Sciatic nerve (tissue), 2 donors: ENCODE results near the gene DMRT3. TPM values are rescaled to one million over a fixed set of nuclear protein-coding genes. Genes with fewer than 3 reads are reported as not detected.

Experiments
- ATAC-seq: fragments of 200-7000 bp; cut with Tn5 transposase; one replicate; pipeline ENCODE4 v1.9.1; 2020; ENCODE audit warnings: mild to moderate bottlenecking, moderate library complexity
- DNase-seq: peaks from one replicate; pipeline ENCODE4 v3.0.0-alpha.2; 2020; ENCODE audit warnings: low spot score
- intact Hi-C: fragments of 100-400 bp; cut with DNase I; formaldehyde crosslinking; loops from one replicate; pipeline ENCODE4 v1.14.2; 2022
- total RNA-seq: library from RNA; stranded (reverse); fragmentation: NEBNext Ultra II Directional; extraction: Animal tissue kit (Norgen Biotek cat#: 25700); gene quantifications from one replicate; pipeline ENCODE4 v1.2.1, GENCODE V29; 2021
- donor health status: DM: no; HTN: no; CAD: no.
- donor health status: DM: no; HTN: no; CAD: no.

The DMRT3 gene
- total RNA-seq, 1 donor from 2014 or later, result 0.40 TPM

GRCh38 chr9:1034271-1034670, 57.8 kb downstream of the DMRT3 start:
- intact Hi-C loops, result no loop called here
- ATAC-seq, result no peak
- no peak for DNase-seq

GRCh38 chr9:1039589-1039988, 63.1 kb downstream of the DMRT3 start:
- DNase-seq, result no peak
- intact Hi-C loops, result no loop called here

More at GRCh38 chr9:1039589-1039988, 63.1 kb downstream of the DMRT3 start:
- no peak for ATAC-seq

Other genes with a start within 250 kb of the DMRT3 start
- not detected for gene DMRT1, start 135.0 kb upstream of the DMRT3 start, total RNA-seq
- gene DMRT2, start 73.7 kb downstream of the DMRT3 start, total RNA-seq, result 2.4 TPM